Right atrium auricular region (tissue), 2 donors: ENCODE measurements around the gene KLHL21. TPM values are rescaled to one million over a fixed set of nuclear protein-coding genes. Genes with fewer than 3 reads are reported as not detected.
A peak's percentile ranks its signal among the peaks of the same experiment; 100 is the strongest.

Source experiments
- DNase-seq: peaks from one replicate; pipeline ENCODE4 v3.0.0-alpha.2; 2019; ENCODE audit warnings: low spot score
- H3K27ac ChIP-seq, 2 donors: fragments of 200-600 bp; sonication (generic); 1 replicate in 1 of 2; 2 replicates in 1 of 2; pipeline ENCODE4 v1.5.1; 2016 to 2019
- H3K27me3 ChIP-seq, 2 donors: fragments of 200-600 bp; sonication (generic); one replicate each; pipeline versions ENCODE4 v1.5.1 to v1.6.0; 2017 to 2019
- H3K36me3 ChIP-seq: fragments of 200-600 bp; sonication (generic); one replicate; pipeline ENCODE4 v1.5.1; 2016
- H3K4me1 ChIP-seq, 2 donors: fragments of 200-600 bp; sonication (generic); one replicate each; pipeline versions ENCODE4 v1.5.1 to v1.6.0; 2017 to 2019
- H3K4me3 ChIP-seq, 2 donors: fragments of 200-600 bp; sonication (generic); 1 replicate in 1 of 2; 2 replicates in 1 of 2; pipeline ENCODE4 v1.5.1; 2017 to 2019; ENCODE audit warnings: mild to moderate bottlenecking in 1 of 2, moderate library complexity in 1 of 2
- H3K9me3 ChIP-seq, 2 donors: fragments of 200-600 bp; sonication (generic); one replicate each; pipeline ENCODE4 v1.5.1; 2019
- CTCF ChIP-seq, 2 donors: fragments of 200-600 bp; sonication (generic); IDR thresholded peaks; one replicate each; pipeline ENCODE4 v1.5.1; 2019; ENCODE audit warnings: antibody characterized with exemption in 2 of 2
- total RNA-seq, 2 donors: library from RNA; depleted of rRNA; stranded (reverse); fragments of >200 nt; gene quantifications; one replicate each; pipeline ENCODE4 v1.1.0, GENCODE V29; 2016

Gene KLHL21
- total RNA-seq, 2 donors from 2014 or later = 61.6 to 83.0 TPM

- DNase-seq = peak; percentile 99
- no peak for TF ChIP-seq CTCF (IDR thresholded peaks at IDR 0.05)
- H3K27ac ChIP-seq = peak within 1 kb of the TSS; percentile 86 to 96
- H3K4me3 ChIP-seq = peak within 1 kb of the TSS; percentile 95
- H3K4me1 ChIP-seq = peaks cover 0 to 38% of the 10 kb centered on the region in 2 donors
- H3K36me3 ChIP-seq = no peaks in the 10 kb centered on the region
- no peaks in the 10 kb centered on the region for H3K9me3 ChIP-seq
- no peaks in the 10 kb centered on the region for H3K27me3 ChIP-seq
These were observed 23.1 kb downstream of the KLHL21 start, which contains the start of gene ZBTB48 for GRCh38 chr1:6579374-6580118. ZBTB48 (plus strand) TSS chr1:6579994; CDS start chr1:6580610, 616 bp downstream.

GRCh38 chr1:6578624-6579373, 23.9 kb downstream of the KLHL21 start:
- Histone ChIP-seq H3K9me3 (no peaks in the 10 kb centered on the region), H3K27me3 (no peaks in the 10 kb centered on the region), H3K27ac (peak overlapping the region; percentile 86 to 96), H3K36me3 (no peaks in the 10 kb centered on the region), H3K4me3 (peak overlapping the region in 1 of 2 donors; percentile 95), H3K4me1 (peaks cover 0 to 34% of the 10 kb centered on the region in 2 donors)
- no peak for DNase-seq
- TF ChIP-seq CTCF (IDR thresholded peaks at IDR 0.05) = no peak

GRCh38 chr1:6577831-6578525, 24.7 kb downstream of the KLHL21 start:
- Histone ChIP-seq H3K27me3 (no peaks in the 10 kb centered on the region), H3K27ac (peak overlapping the region; percentile 35 to 96), H3K4me3 (no peak overlapping the region), H3K36me3 (no peaks in the 10 kb centered on the region), H3K4me1 (peaks cover 0 to 34% of the 10 kb centered on the region in 2 donors), H3K9me3 (no peaks in the 10 kb centered on the region)
- no peak for DNase-seq
- TF ChIP-seq CTCF (IDR thresholded peaks at IDR 0.05) = no peak

- H3K36me3 ChIP-seq = no peaks in the 10 kb centered on the region
- no peak for DNase-seq
- no peaks in the 10 kb centered on the region for H3K9me3 ChIP-seq
- peaks cover 0 to 11% of the 10 kb centered on the region in 2 donors for H3K4me1 ChIP-seq
- H3K4me3 ChIP-seq = no peak overlapping the region
- TF ChIP-seq CTCF (IDR thresholded peaks at IDR 0.05) = no peak
- no peaks in the 10 kb centered on the region for H3K27me3 ChIP-seq
- no peak overlapping the region for H3K27ac ChIP-seq
These were observed 27.9 kb downstream of the KLHL21 start for GRCh38 chr1:6574818-6575217.

- Histone ChIP-seq H3K9me3 (no peaks in the 10 kb centered on the region), H3K36me3 (no peaks in the 10 kb centered on the region), H3K27me3 (no peaks in the 10 kb centered on the region), H3K4me1 (peaks cover 0 to 6% of the 10 kb centered on the region in 2 donors), H3K4me3 (no peak overlapping the region), H3K27ac (no peak overlapping the region)
- no peak for DNase-seq
- TF ChIP-seq CTCF (IDR thresholded peaks at IDR 0.05) = no peak
These were observed 28.5 kb downstream of the KLHL21 start for GRCh38 chr1:6574025-6574620.
